CD14-positive monocyte (primary cell): ENCODE measurements around the gene NDUFB11. TPM values are rescaled to one million over a fixed set of nuclear protein-coding genes. Genes with fewer than 3 reads are reported as not detected.

Experiments used
- DNase-seq, 3 donors: peaks; one replicate each; pipeline ENCODE4 v3.0.0-alpha.2; 2011 to 2022
- H2AFZ ChIP-seq: 2 replicates; pipeline ENCODE4 v1.6.0; 2012; ENCODE audit warnings: mild to moderate bottlenecking, low read depth, low read length, inconsistent platforms; ENCODE audit not compliant: insufficient read depth, poor library complexity, severe bottlenecking
- H3K27ac ChIP-seq, 2 donors: 1 replicate in 1 of 2; 2 replicates in 1 of 2; pipeline ENCODE4 v1.5.1; 2012 to 2013; ENCODE audit warnings: low read length in 2 of 2, control low read depth in 1 of 2, inconsistent platforms in 1 of 2, low read depth in 1 of 2, mild to moderate bottlenecking in 1 of 2
- H3K27me3 ChIP-seq, 2 donors: one replicate each; pipeline versions ENCODE4 v1.6.0 to v1.6.1; 2011 to 2013; ENCODE audit warnings: low read length in 2 of 2; ENCODE audit not compliant: control insufficient read depth in 2 of 2, insufficient read depth in 2 of 2
- H3K36me3 ChIP-seq, 2 donors: replicated peaks in 1 of 2; 1 replicate in 1 of 2; 2 replicates in 1 of 2; pipeline versions ENCODE4 v1.5.1 to v1.6.1; 2012 to 2013; ENCODE audit warnings: low read length in 2 of 2, control low read depth in 1 of 2, inconsistent platforms in 1 of 2, mild to moderate bottlenecking in 1 of 2; ENCODE audit not compliant: insufficient read depth in 2 of 2, control insufficient read depth in 1 of 2
- H3K4me1 ChIP-seq, 2 donors: 1 replicate in 1 of 2; 2 replicates in 1 of 2; pipeline versions ENCODE4 v1.5.1 to v1.6.1; 2012 to 2013; ENCODE audit warnings: low read length in 2 of 2, control low read depth in 1 of 2, inconsistent platforms in 1 of 2, mild to moderate bottlenecking in 1 of 2, moderate library complexity in 1 of 2; ENCODE audit not compliant: insufficient read depth in 2 of 2, control insufficient read depth in 1 of 2
- H3K4me2 ChIP-seq: replicated peaks from 2 replicates; pipeline ENCODE3; 2012; ENCODE audit warnings: low read length, moderate library complexity, mild to moderate bottlenecking; ENCODE audit not compliant: poor library complexity, severe bottlenecking; ENCODE audit errors: extremely low read depth
- H3K4me3 ChIP-seq, 3 experiments: fragments of 200-600 bp in 1 of 3; sonication (generic) in 1 of 3; replicated peaks in 1 of 3; 1 replicate in 2 of 3; 2 replicates in 1 of 3; pipeline ENCODE4 v1.5.1; 2011 to 2013; ENCODE audit warnings: low read length in 3 of 3, mild to moderate bottlenecking in 3 of 3, control low read depth in 2 of 3, low read depth in 2 of 3, inconsistent platforms in 1 of 3, moderate library complexity in 1 of 3
- H3K79me2 ChIP-seq: 2 replicates; pipeline ENCODE4 v1.6.0; 2012; ENCODE audit warnings: mild to moderate bottlenecking, control low read depth, inconsistent platforms, low read length, moderate library complexity; ENCODE audit not compliant: insufficient read depth
- H3K9ac ChIP-seq: 2 replicates; pipeline ENCODE4 v1.6.0; 2017; ENCODE audit warnings: low read length, mild to moderate bottlenecking; ENCODE audit not compliant: insufficient read depth, poor library complexity, severe bottlenecking
- H3K9me3 ChIP-seq, 2 donors: replicated peaks in 1 of 2; 1 replicate in 1 of 2; 2 replicates in 1 of 2; pipeline versions ENCODE4 v1.5.1 to v1.6.1; 2012 to 2013; ENCODE audit warnings: low read length in 2 of 2, control low read depth in 1 of 2; ENCODE audit not compliant: control insufficient read depth in 1 of 2, insufficient read depth in 1 of 2
- H4K20me1 ChIP-seq: 2 replicates; pipeline ENCODE4 v1.6.0; 2012; ENCODE audit warnings: mild to moderate bottlenecking, low read length, control low read depth, moderate library complexity; ENCODE audit not compliant: insufficient read depth
- H3K27ac Mint-ChIP-seq, 7 donors: one replicate each; pipeline ENCODE4 v1.8.0; 2020; ENCODE audit warnings: mild to moderate bottlenecking in 7 of 7, mixed read lengths in 7 of 7, moderate library complexity in 6 of 7, inconsistent platforms in 2 of 7
- H3K27me3 Mint-ChIP-seq, 3 donors: one replicate each; pipeline ENCODE4 v1.8.0; 2021 to 2022; ENCODE audit warnings: low read depth in 3 of 3, mild to moderate bottlenecking in 3 of 3, mixed read lengths in 3 of 3, moderate library complexity in 3 of 3, inconsistent platforms in 1 of 3
- H3K36me3 Mint-ChIP-seq, 2 donors: one replicate each; pipeline ENCODE4 v1.8.0; 2020; ENCODE audit warnings: mixed read lengths in 2 of 2, inconsistent platforms in 1 of 2, mild to moderate bottlenecking in 1 of 2
- H3K4me1 Mint-ChIP-seq: one replicate; pipeline ENCODE4 v1.8.0; 2020; ENCODE audit warnings: mild to moderate bottlenecking, mixed read lengths
- H3K4me3 Mint-ChIP-seq, 2 donors: one replicate each; pipeline ENCODE4 v1.8.0; 2020; ENCODE audit warnings: mild to moderate bottlenecking in 2 of 2, mixed read lengths in 2 of 2, moderate library complexity in 1 of 2
- H3K9me3 Mint-ChIP-seq, 7 donors: one replicate each; pipeline ENCODE4 v1.8.0; 2020 to 2022; ENCODE audit warnings: mixed read lengths in 7 of 7, mild to moderate bottlenecking in 6 of 7, moderate library complexity in 6 of 7, inconsistent platforms in 2 of 7
- CTCF ChIP-seq: fragments of 200-600 bp; IDR thresholded peaks from one replicate; pipeline ENCODE4 v1.8.0; 2022; ENCODE audit warnings: antibody characterized with exemption, mild to moderate bottlenecking
- WGBS: methylation state at CpG from one replicate; pipeline ENCODE4 v1.1.5; 2013; ENCODE audit warnings: missing lambda C conversion rate; ENCODE audit not compliant: insufficient coverage; 5-methylcytosine and 5-hydroxymethylcytosine counted together
- intact Hi-C, 2 donors: fragments of 100-400 bp; cut with micrococcal nuclease; formaldehyde crosslinking; loops; one replicate each; pipeline versions ENCODE4 v1.15.0 to v1.15.1; 2023
- polyA plus RNA-seq, 3 donors: library from polyadenylated mRNA; depleted of rRNA in 1 of 3; unstranded in 2 of 3; stranded (reverse) in 1 of 3; fragments of 300-500 nt in 2 of 3; fragments of >200 nt in 1 of 3; fragmentation: Illumina TruSeq in 2 of 3; gene quantifications; 1 replicate in 2 of 3; 2 replicates in 1 of 3; pipeline ENCODE4 v1.2.3, GENCODE V29; 2012 to 2021

NDUFB11 gene
- polyA plus RNA-seq, 3 donors = 35.2 to 139 (median 104) TPM

GRCh38 chrX:47177079-47177478 is 32.6 kb upstream of the NDUFB11 start:
- H3K4me3 ChIP-seq = no peak overlapping the region
- H3K27ac ChIP-seq = no peak overlapping the region
- no peak overlapping the region for H3K9ac ChIP-seq
- Mint-ChIP-seq H3K9me3 (peaks cover 0 to 2% (median 0%) of the 10 kb centered on the region in 7 donors), H3K27me3 (peaks cover 0 to 54% (median 1%) of the 10 kb centered on the region in 3 donors), H3K27ac (no peak overlapping the region), H3K36me3 (peaks cover 64 to 89% of the 10 kb centered on the region in 2 donors), H3K4me1 (no peaks in the 10 kb centered on the region), H3K4me3 (no peak overlapping the region)
- H4K20me1 ChIP-seq = peaks cover 15% of the 10 kb centered on the region
- intact Hi-C loops = no loop called here
- H3K36me3 ChIP-seq = peaks cover 82 to 99% of the 10 kb centered on the region in 2 donors
- no peak overlapping the region for H3K4me2 ChIP-seq
- no peaks in the 10 kb centered on the region for H3K4me1 ChIP-seq
- DNase-seq = no peak
- no peaks in the 10 kb centered on the region for H3K27me3 ChIP-seq
- 50% methylated on average over 2 of the region's 2 CpGs for WGBS
- no peaks in the 10 kb centered on the region for H3K79me2 ChIP-seq
- no peaks in the 10 kb centered on the region for H3K9me3 ChIP-seq
- TF ChIP-seq CTCF = no peak
- no peak overlapping the region for H2AFZ ChIP-seq

GRCh38 chrX:47176101-47176740 is 31.7 kb upstream of the NDUFB11 start:
- Histone ChIP-seq H3K79me2 (no peaks in the 10 kb centered on the region), H2AFZ (no peak overlapping the region), H3K4me3 (no peak overlapping the region), H3K9ac (no peak overlapping the region), H4K20me1 (peaks cover 15% of the 10 kb centered on the region), H3K4me1 (no peaks in the 10 kb centered on the region), H3K27me3 (no peaks in the 10 kb centered on the region), H3K9me3 (no peaks in the 10 kb centered on the region), H3K27ac (no peak overlapping the region), H3K36me3 (peaks cover 79 to 99% of the 10 kb centered on the region in 2 donors), H3K4me2 (no peak overlapping the region)
- no peak overlapping the region for H3K4me3 Mint-ChIP-seq
- H3K27me3 Mint-ChIP-seq = peaks cover 0 to 51% (median 1%) of the 10 kb centered on the region in 3 donors
- H3K4me1 Mint-ChIP-seq = no peaks in the 10 kb centered on the region
- 98% methylated on average over 7 of the region's 23 CpGs for WGBS
- peaks cover 0 to 2% (median 0%) of the 10 kb centered on the region in 7 donors for H3K9me3 Mint-ChIP-seq
- no peak for DNase-seq
- H3K36me3 Mint-ChIP-seq = peaks cover 62 to 89% of the 10 kb centered on the region in 2 donors
- TF ChIP-seq CTCF = no peak
- intact Hi-C loops = no loop called here
- no peak overlapping the region for H3K27ac Mint-ChIP-seq
